ENCODE results near the gene PSMC3IP.
"Not testable (repeated sequence)": the region's sequence is repeated elsewhere in the genome, so short reads cannot be mapped to it uniquely, and the experiment has no call there.

The PSMC3IP gene

GRCh38 chr17:42541041-42541833, 36.3 kb downstream of the PSMC3IP start:
- in situ Hi-C loops (cut with MboI; ENCODE audit: low sequenced_read_pairs) = no loop called here

DNA sequence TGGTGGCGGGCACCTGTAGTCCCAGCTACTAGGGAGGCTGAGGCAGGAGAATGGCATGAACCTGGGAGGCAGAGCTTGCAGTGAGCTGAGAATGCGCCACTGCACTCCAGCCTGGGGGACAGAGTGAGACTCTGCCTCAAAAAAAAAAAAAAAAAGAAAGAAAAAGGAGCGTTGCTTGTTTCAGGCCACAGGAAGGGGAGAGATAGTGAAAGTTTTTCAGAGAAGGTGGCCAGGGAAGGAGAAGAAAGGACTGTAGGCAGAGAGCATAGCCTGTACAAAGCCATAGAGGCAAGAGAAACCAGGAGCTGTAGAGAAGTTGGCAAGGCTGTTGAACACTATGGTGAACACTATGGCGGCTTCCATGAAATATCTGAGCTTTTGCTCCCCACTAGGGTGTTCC, 37.0 kb downstream of the PSMC3IP start:
- in situ Hi-C loops (cut with MboI; ENCODE audit: low sequenced_read_pairs) = not testable (repeated sequence)

DNA sequence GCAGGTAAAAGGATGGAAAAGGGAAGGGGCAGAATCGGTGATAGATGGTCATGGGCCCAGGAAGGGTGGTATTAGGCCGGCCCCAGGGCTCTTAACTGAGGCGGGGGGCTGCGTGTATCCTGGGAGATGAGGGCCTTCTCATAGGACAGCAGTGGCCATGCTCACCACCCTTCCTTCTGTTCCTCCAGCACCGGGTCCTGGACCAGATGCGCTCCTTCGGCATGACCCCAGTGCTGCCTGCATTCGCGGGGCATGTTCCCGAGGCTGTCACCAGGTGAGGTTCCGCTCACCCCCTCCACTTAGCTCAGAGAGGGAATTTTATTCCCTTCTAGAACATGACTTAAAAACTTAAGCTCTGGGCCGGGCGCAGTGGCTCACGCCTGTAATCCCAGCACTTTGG, 39.0 kb downstream of the PSMC3IP start:
- in situ Hi-C loops (cut with MboI; ENCODE audit: low sequenced_read_pairs) = no loop called here

DNA sequence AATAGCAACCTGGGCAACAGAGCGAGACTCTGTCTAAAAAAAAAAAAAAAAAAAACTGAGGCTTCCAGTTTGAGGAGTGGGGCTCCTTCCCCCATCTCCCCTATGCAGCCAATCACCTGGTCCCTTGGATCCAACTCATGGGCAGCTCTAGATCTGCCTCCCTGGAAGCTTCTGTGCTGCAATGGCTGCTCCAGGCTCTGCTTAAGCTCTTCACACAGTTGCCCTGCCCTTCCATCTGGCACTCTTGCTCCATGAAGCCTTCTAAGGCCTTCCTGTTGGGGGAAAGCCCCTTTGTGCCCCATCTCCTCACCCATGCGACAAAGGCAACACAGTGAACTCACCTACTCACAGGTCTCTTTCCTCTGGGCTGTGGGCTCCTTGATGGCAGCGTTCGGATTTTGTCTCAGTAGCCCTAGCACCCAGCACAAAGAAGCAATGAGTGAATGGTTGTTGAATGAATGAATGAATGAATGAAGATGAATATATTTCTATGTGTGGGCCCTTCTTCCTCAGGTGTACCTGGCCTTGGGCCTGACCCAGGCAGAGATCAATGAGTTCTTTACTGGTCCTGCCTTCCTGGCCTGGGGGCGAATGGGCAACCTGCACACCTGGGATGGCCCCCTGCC, 39.6 kb downstream of the PSMC3IP start:
- in situ Hi-C loops (cut with MboI; ENCODE audit: low sequenced_read_pairs) = no loop called here

GRCh38 chr17:42537156-42537805, 40.2 kb downstream of the PSMC3IP start:
- in situ Hi-C loops (cut with MboI; ENCODE audit: low sequenced_read_pairs) = no loop called here

DNA sequence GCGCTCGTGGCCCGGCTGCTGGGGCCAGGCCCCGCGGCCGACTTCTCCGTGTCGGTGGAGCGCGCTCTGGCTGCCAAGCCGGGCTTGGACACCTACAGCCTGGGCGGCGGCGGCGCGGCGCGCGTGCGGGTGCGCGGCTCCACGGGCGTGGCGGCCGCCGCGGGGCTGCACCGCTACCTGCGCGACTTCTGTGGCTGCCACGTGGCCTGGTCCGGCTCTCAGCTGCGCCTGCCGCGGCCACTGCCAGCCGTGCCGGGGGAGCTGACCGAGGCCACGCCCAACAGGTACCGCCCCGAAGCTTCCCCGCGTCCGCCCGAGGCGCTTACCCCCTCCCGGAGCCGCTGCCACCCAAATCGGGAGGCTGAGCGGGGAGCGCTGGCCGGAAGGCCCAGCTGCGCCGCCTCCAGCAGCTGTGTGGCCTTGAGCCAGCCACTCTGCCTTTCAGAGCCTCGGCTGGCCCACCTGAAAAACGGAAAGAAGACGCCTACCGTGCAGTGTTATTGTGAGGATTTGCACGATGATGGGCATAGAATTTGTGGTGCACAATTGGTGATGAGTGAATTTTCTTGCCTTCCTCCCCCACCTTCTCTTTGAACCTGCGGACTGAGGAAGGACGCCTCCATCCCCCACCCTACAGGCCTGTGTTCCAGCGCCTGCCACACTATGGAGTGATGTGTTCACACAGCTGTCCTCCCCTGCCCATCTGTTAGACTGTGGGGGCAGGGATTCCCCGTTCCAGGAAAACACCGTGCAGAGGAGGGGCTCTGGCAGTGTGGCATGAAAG, 41.0 kb downstream of the PSMC3IP start:
- in situ Hi-C loops (cut with MboI; ENCODE audit: low sequenced_read_pairs) = no loop called here

- in situ Hi-C loops (cut with MboI; ENCODE audit: low sequenced_read_pairs) = no loop called here
Measured at GRCh38 chr17:42536048-42536371, 41.5 kb downstream of the PSMC3IP start, which contains the start of gene NAGLU. TSS of gene NAGLU (plus strand) at chr17:42536241. CDS start at chr17:42536273, 32 bp downstream.

- in situ Hi-C loops (cut with MboI; ENCODE audit: low sequenced_read_pairs) = no loop called here
Measured at GRCh38 chr17:42535155-42536047, 42.1 kb downstream of the PSMC3IP start.

GRCh38 chr17:42531455-42532354, 45.8 kb downstream of the PSMC3IP start:
- in situ Hi-C loops (cut with MboI; ENCODE audit: low sequenced_read_pairs) = no loop called here

DNA sequence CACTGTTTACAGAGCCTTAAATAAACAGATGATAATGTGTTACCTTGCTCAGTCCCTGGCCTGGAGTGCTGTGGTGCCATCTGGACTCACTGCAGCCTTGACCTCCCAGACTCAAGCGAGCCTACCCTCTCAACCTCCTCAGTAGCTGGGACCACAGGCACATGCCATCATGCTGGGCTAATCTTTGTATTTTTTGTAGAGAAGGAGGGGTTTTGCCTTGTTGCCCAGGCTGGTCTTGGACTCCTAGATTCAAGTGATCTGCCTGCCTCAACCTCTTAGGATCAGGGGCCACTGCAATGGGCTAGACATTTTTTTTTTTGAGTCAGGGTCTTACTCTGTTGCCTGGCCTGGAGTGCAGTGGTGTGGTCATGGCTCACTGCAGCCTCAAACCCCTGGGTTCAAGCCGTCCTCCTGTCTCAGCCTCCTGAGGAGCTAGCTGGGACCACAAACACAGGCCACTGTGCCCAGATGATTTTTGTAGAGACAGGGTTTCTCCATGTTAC, 46.5 kb downstream of the PSMC3IP start:
- in situ Hi-C loops (cut with MboI; ENCODE audit: low sequenced_read_pairs) = no loop called here

DNA sequence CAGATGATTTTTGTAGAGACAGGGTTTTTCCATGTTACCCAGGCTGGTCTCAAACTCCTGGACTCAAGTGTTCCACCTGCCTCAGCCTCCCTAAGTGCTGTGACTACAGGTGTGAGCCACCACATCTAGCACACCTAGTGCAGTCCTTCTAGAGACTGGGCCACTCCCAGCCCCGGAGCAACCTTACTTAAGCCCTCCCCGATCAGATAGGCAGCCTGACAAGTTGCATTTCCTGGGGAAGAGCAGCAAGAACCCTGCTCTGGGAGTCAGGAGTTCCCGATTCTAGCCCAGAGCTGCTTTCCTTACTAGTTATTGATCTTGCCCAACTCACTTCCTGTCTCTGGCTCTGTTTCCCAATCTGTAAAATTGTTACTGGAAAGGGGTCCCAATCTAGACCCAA, 48.5 kb downstream of the PSMC3IP start:
- in situ Hi-C loops (cut with MboI; ENCODE audit: low sequenced_read_pairs) = loop anchor here (10.0 kb wide), 1 partner anchor 204 kb away; no protein-coding TSS in a partner anchor

DNA sequence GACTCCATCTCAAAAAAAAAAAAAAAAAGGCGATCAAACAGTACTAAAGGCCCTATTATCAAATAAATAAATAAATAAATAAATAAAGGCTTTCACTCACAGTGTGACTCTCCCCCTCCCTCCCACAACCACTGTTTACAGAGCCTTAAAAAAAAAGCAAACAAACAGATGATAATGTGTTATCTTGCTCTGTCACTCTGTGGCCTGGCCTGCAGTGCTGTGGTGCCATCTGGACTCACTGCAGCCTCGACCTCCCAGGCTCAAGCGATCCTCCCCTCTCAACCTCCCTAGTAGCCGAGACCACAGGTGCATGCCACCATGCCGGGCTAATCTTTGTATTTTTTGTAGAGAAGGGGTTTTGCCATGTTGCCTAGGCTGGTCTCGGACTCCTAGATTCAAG, 49.6 kb downstream of the PSMC3IP start:
- in situ Hi-C loops (cut with MboI; ENCODE audit: low sequenced_read_pairs) = loop anchor here (10.0 kb wide), 1 partner anchor 203 kb away; no protein-coding TSS in a partner anchor

- in situ Hi-C loops (cut with MboI; ENCODE audit: low sequenced_read_pairs) = loop anchor here (10.0 kb wide), 1 partner anchor 201 kb away; no protein-coding TSS in a partner anchor
Measured at GRCh38 chr17:42526031-42526444, 51.5 kb downstream of the PSMC3IP start.

- in situ Hi-C loops (cut with MboI; ENCODE audit: low sequenced_read_pairs) = loop anchor here (10.0 kb wide), 1 partner anchor 200 kb away; no protein-coding TSS in a partner anchor
Measured at GRCh38 chr17:42525221-42525620, 52.3 kb downstream of the PSMC3IP start.

DNA sequence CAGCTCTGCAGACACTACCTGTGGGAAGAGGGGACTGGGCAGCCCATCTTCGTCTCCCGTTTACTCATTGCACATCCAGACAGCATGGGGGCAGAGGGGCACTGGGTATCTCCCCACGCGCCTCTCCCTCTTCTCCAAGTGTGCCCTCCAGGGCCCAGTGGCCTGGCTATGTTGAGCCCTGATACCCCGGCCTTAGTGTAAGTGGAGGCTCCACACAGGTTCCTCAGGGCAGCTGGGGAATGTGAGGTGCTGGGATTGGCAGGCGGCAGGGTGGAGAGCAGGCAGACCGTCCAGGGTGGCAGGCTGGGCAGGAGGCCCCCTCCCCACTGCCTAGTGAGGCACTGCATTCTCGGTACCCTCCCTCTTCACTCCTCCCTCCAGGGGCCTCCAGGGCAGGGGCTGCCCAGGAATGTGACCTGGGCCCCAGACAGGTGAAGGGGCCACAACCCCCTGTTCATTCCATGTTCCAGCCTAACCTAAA, 54.7 kb downstream of the PSMC3IP start:
- in situ Hi-C loops (cut with MboI; ENCODE audit: low sequenced_read_pairs) = loop anchor here (10.0 kb wide), 1 partner anchor 198 kb away; no protein-coding TSS in a partner anchor

Measured in HL-60/S4 treated with retinoic acid at 250 ng/mL for 4 days and 3 days (cell line).